Tibial nerve (tissue), 4 donors: ENCODE results near the gene TMEM138.

Experiments used
- CTCF ChIP-seq, 5 experiments: fragments of 200-600 bp in 3 of 5; fragments of 450-650 bp in 2 of 5; sonication (generic) in 3 of 5; IDR thresholded peaks; one replicate each; pipeline ENCODE4 v1.5.1; 2016 to 2019; ENCODE audit warnings: antibody characterized with exemption in 5 of 5, mild to moderate bottlenecking in 3 of 5, moderate library complexity in 2 of 5
- EP300 ChIP-seq, 2 donors: sonication (generic); formaldehyde crosslinking; IDR thresholded peaks; one replicate each; pipeline ENCODE4 v1.6.1; 2017; ENCODE audit warnings: antibody characterized with exemption in 2 of 2, mild to moderate bottlenecking in 1 of 2

GRCh38 chr11:61339490-61339878 lies 22.7 kb upstream of the TMEM138 start:
- no peak for TF ChIP-seq CTCF (IDR thresholded peaks at IDR 0.05)
- no peak for TF ChIP-seq EP300 (IDR thresholded peaks at IDR 0.05)
